Gastrocnemius medialis (tissue), 4 donors: Measurements from ENCODE around the gene CASP3.

Experiments
- POLR2A ChIP-seq, 2 donors: fragments of 450-650 bp; IDR thresholded peaks; one replicate each; pipeline ENCODE4 v1.6.1; 2017; ENCODE audit warnings: antibody characterized with exemption in 2 of 2, mild to moderate bottlenecking in 2 of 2, moderate library complexity in 2 of 2
- TF ChIP-seq, protein P1 (sequence below), 5 experiments: fragments of 450-650 bp in 3 of 5; fragments of 200-600 bp in 2 of 5; sonication (generic) in 2 of 5; IDR thresholded peaks in 4 of 5; conservative IDR thresholded peaks in 1 of 5; 1 replicate in 4 of 5; 2 replicates in 1 of 5; pipeline ENCODE4 v1.5.1; 2016 to 2019; ENCODE audit warnings: antibody characterized with exemption in 5 of 5, mild to moderate bottlenecking in 3 of 5, moderate library complexity in 3 of 5

DNA sequence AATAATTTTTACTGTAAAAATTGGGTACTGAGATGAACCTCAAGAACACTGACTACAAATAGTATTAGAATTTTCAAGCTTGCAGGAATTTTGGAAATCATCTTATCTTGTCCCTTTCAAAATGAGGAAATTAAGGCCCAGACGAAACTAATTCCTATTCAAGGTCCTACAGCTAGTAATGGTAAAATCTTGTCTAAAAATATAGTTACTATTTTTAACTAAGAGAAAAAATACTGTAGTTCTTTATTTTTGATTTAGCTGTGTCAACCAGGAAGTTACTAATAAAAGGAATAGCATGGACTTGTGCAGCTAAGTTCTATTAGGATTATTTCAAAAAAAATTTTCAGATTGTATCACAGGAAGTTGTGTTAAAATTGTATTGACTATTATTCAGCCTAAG lies 13.0 kb upstream of the CASP3 start:
- TF ChIP-seq, protein P1, sequence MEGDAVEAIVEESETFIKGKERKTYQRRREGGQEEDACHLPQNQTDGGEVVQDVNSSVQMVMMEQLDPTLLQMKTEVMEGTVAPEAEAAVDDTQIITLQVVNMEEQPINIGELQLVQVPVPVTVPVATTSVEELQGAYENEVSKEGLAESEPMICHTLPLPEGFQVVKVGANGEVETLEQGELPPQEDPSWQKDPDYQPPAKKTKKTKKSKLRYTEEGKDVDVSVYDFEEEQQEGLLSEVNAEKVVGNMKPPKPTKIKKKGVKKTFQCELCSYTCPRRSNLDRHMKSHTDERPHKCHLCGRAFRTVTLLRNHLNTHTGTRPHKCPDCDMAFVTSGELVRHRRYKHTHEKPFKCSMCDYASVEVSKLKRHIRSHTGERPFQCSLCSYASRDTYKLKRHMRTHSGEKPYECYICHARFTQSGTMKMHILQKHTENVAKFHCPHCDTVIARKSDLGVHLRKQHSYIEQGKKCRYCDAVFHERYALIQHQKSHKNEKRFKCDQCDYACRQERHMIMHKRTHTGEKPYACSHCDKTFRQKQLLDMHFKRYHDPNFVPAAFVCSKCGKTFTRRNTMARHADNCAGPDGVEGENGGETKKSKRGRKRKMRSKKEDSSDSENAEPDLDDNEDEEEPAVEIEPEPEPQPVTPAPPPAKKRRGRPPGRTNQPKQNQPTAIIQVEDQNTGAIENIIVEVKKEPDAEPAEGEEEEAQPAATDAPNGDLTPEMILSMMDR (IDR thresholded peaks at IDR 0.05 in 4 of 5, conservative IDR thresholded peaks at IDR 0.05 in 1 of 5), result no peak
- no peak for TF ChIP-seq POLR2A (IDR thresholded peaks at IDR 0.05)
